Kasumi-1 (cell line): Measurements from ENCODE around the gene ZSCAN22.

ENCODE experiments used
- DNase-seq, 2 experiments: peaks; one replicate each; lab custom pipeline; 2025; lab: John Stamatoyannopoulos, UW

The ZSCAN22 gene

DNA sequence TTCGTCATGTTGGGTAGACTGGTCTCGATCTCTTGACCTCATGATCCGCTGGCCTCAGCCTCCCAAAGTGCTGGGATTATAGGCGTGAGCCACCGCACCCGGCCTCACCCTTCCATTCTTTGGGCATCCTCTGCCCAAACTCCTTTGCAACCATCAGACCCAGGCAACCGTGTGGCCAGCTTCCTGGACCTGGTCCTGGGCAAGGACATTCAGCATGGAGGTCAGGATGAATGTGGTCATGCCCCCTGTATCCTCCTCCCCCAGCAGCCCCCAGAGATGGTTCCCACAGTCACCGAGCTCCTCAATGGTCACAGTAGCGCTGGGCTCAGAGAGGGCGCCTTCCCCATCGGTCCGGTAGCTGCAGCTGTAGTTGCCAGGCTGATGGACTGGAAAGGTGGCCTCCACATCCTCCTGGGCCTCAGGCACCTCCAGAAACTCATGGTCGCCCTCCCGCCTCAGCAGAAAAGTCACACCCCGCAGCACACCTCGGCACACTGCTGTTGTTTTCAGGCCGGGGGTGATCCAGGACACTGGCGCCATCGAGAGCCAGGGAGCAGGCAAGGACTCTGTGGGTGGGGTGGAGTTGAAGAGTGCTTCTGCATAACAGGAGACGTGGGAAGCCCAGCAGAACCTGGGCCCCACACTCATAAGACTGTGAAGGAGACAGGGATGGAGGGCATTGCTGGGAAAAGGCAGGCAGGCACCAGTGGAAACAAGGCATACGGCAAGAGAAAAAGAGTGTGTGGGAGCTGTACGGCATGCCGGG lies 25.4 kb downstream of the ZSCAN22 start:
- DNase-seq: no peak

- DNase-seq: no peak
Measured at GRCh38 chr19:58352760-58353671, 26.2 kb downstream of the ZSCAN22 start, which contains the start of gene A1BG. Gene A1BG (minus strand): TSS chr19:58353492. CDS start chr19:58353437, 55 bp downstream.

DNA sequence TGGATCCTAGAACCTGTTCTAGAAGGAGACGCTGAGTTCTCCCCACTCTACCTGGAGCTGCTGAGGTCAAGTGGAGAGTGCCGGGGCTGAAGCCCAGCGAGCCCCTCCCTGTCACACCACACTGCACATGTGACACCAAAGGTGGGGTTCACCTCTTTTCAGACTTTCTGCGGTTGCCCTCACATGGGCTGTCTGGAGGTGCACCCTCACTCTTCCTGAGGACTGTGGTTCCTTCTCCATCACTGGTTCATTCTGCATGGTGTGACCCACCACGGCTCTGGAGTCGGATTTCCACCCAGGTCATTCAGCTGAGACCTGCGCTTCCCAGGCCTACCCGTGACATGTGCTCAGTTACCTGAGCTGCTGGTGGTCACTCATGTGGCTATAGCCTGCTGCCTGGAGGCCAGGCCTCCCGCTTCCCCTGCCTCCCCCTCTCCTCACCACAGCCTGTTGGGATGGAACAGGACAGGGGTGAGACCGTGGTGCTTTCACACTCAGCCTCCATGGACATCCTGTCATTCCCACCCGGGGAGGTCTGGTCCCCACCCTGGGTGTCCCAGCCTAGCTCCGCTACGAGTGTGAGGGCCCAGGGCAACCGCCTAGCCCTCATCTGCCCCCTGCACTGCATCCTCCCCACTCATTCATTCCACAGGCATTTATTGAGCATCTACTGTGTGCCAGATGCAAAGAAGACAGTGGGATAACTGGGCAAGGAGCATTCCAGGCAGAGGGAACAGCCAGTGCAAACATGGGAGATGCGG lies 27.1 kb downstream of the ZSCAN22 start:
- no peak for DNase-seq

DNA sequence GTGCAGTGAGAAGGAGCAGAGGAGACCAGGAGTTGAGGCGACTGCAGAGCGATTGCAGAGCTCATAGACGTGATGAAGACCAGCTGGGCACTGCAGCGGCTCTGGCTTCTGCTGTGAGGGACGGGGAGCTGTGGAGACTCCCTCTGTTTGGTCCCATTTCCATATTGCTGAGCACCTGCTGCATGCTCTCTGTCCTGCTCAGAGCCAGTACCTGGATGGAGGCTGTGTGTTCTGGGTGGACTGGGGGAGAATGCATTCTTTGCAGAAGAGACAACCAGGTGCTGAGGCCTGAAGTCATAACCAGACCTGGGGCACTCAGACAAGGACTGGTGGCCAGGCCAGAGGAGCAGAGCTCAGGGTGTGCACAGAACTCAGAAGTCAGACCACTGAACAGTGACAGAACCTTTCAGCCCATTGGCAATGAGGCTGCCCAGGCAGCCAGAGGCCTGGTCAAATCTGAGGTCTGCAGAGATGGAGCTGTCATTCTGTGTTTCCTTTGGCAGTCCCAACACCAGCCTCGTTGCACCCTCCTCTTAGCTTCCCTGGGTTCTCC lies 27.8 kb downstream of the ZSCAN22 start:
- DNase-seq: no peak

- DNase-seq: no peak
Measured at GRCh38 chr19:58355215-58355796, 28.5 kb downstream of the ZSCAN22 start.

GRCh38 chr19:58355908-58356765 lies 29.3 kb downstream of the ZSCAN22 start:
- DNase-seq: no peak

GRCh38 chr19:58356766-58357480 lies 30.1 kb downstream of the ZSCAN22 start:
- DNase-seq: no peak

GRCh38 chr19:58357481-58358145 lies 30.8 kb downstream of the ZSCAN22 start:
- no peak for DNase-seq

DNA sequence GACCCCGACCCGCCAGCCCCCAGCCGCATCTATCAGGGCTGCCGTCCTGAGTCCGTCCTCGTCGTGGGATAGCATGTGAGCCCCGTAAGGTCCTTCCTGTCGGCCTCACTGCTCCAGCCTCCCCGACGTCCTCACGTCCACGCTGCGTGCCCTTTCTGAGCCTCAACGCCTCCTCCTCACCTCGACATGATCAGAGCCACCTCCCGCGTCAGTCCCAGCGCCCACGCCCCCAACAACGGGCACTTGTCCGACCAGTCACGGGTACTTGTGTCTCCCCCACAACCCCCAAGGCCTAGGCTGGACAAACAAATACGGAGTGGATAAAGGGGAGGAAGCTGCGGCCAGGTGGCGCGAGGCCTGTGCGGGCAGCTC lies 35.1 kb downstream of the ZSCAN22 start:
- peak; percentile 43 to 57 for DNase-seq

DNA sequence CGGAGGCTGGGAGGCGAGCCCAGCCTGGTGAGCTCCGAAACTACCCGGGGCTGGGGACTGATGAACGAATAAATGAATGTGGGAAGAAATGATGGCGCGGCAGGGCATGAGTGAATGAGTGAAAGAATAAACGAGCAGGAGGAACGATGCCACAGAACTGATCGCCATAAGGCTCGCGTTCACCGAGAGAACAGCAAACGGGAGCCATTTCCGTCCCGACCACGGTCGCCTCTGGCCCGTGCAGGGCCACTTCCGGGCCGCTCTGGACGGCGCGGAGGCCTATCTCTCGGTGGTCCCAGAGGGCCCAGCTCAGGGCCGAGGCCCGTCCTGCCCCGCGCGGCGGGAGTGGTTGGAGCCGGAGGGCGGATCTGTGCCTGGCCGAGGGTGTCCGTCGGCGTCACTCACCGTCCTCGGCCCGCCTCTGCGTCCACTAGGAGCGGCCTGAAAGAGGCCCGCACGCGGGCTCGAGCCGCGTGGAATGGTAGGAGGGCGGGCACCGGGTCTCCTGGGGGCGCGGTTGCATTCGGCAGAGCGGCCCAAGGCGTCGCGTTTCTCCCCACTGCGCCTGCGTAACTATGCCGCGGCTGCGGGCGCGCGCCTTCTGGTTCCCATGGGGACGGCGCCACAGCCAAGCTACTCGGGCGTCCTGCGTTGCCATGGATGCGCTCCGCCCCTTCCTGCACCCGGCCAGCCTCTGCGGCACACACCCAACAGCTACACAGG lies 35.6 kb downstream of the ZSCAN22 start, which contains the start of gene ZNF497:
Gene ZNF497 (minus strand): TSS at position 480 of the 723 bp plus-strand sequence. CDS start 5,116 bp downstream, outside the sequence.
- DNase-seq: peak; percentile 92 to 93

DNA sequence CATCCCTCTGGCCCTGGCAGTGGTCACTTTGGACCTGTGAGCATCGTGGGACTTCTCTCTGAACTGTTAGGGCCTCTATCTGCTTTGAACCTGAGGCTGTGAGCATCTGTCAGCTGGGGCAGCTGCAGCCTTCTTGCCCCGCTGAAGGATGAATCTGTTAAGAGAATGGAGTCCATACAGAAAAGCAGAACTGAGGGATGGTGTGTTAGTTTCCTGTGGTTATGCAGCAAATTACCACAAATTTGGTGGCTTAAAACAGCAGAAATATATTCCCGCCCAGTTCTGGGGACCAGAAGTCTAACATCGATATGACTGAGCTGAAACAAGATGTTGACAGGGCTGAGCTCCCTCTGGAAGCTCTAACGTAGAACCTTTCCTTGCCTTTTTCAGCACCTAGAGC lies 37.4 kb downstream of the ZSCAN22 start:
- DNase-seq: peak; percentile 96

- DNase-seq: no peak
Measured at GRCh38 chr19:58366585-58367430, 40.0 kb downstream of the ZSCAN22 start.

GRCh38 chr19:58367698-58368454 lies 41.1 kb downstream of the ZSCAN22 start:
- no peak for DNase-seq

- DNase-seq: no peak
Measured at GRCh38 chr19:58368561-58369360, 42.0 kb downstream of the ZSCAN22 start.

- DNase-seq: no peak
Measured at GRCh38 chr19:58372311-58373133, 45.7 kb downstream of the ZSCAN22 start.
